Hepatic stellate cell (primary cell): ENCODE results near the gene OSM.

Source experiments
- DNase-seq: peaks from one replicate; pipeline ENCODE4 v3.0.0; 2011; ENCODE audit warnings: low spot score

Gene OSM

DNA sequence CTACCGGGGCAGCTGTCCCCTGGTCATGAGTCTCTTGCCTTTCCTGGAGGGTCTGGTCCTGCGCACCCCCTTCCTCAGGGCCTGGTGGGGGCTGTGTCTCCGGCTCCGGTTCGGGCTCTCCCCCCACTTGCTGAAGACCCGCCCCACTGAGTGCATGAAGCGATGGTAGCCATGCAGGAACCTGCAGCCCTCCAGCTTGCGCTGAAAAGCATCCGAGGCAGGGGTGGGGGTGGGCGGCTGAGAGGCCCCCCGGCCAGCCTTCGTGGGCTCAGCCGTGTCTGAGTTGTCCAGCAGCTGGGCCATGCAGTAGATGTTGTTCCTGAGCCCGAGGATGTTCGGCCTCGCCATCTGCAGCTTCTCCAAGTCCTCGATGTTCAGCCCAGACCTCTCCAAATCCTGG is 2.8 kb downstream of the OSM start:
- DNase-seq: no peak

- peak; percentile 77 for DNase-seq
These were observed 3.5 kb downstream of the OSM start for GRCh38 chr22:30262917-30263741.

DNA sequence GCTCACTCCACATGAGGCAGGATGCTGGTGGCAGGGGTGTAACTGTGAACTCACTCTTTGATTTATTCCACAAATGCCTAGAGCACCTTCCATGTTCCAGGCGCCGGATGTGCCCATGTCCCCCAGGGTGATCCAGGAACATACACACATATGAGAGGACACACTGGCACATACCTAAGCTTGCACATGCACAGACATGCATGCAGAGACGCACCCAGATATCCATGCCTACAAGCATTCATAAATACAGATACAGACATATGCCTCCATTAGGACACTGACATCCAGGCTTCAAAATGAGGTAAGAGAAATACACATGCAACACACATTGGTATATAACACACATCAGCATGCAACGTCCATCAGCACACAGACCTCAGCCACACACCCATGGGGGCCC is 4.5 kb downstream of the OSM start:
- DNase-seq: no peak

DNA sequence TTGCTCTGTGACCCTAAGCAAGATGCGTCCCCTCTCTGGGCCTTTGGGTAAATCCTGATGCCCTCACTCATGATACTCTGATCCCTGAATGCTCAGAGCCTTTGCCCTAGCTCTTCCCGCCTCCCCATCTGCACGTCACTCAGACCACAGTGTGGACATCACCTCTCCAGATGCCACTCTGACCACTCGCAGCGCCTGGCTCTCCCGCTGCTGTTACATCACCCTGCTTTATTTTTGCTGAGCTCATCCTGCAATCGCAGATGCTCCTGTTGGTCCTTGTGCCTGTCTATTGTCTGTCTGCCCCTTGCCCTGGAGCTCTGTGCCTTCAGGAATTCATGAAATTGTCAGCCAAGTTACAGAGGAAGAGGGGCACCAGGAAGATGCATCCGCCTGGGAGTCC is 5.5 kb downstream of the OSM start:
- no peak for DNase-seq

GRCh38 chr22:30260682-30261081 is 6.0 kb downstream of the OSM start:
- no peak for DNase-seq

DNA sequence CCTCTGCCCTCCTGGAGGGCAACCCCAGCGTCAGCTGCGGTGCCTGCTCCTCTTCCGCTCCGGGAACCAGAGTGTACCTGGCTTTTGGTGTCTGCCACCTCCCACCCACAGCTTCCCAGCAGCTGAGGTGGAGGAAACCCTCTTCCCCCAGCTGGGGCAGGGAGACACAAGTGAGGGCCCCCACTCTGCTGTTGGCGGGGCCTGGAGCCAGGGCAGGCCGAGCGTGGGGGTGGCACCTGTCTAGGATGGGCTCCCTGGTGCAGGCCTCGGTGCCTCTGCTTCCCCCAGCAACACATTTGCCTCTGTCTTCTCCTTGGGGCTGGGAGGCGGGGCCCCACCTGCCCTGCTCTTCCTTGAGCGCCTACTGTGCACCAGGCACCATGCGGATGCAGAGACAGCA is 6.4 kb downstream of the OSM start:
- DNase-seq: no peak

DNA sequence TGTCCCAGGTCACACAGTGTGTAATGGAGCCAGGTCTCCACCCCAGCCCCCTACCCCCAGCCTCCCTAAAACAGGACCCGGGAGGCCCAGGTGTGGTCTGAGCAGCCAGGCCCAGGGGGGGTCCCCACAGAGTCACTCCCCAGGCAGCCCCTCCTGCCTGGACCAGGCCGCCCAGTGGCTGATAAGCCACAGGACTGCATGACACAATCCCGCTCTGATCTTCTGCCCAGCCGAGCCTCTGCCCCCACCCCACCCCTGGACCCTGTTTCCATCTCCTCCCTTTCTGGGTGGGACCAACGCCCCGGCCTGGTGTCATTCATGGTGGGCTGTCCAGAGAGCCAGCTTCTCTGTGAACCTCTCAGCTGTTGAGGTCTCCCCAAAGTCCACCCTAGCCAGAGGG is 12.3 kb downstream of the OSM start:
- DNase-seq: no peak

DNA sequence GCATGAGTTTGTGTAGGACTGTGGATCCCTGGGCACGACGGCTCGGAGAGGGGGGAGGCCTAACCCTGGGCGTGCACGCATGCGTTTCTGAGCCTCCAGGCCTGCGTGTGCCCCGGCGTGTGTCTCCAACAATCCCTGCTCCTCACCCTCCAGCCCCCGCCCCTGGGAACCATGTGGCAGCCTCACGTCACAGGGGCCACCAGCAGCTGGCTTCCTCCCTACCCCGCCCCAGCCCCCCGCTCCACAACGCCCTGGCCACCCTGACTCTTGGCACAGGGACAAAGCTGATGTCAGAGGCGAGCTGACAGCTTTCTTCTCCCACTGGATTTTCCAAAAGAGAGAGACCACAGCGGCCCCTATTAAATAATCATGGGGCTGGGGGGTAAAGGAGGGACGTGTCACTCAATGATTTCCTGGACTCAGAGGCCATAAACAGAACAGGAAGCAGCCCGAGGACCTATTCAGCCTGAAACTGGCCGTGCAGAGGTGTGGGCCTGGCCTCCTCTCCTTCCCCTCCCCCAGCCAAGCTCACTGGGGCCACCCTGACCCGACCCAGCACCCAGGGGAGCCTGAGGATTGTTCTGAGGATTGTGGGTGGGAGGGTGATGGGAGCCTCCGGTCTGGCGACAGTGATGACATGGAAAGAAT is 13.3 kb downstream of the OSM start:
- DNase-seq: peak; percentile 92

DNA sequence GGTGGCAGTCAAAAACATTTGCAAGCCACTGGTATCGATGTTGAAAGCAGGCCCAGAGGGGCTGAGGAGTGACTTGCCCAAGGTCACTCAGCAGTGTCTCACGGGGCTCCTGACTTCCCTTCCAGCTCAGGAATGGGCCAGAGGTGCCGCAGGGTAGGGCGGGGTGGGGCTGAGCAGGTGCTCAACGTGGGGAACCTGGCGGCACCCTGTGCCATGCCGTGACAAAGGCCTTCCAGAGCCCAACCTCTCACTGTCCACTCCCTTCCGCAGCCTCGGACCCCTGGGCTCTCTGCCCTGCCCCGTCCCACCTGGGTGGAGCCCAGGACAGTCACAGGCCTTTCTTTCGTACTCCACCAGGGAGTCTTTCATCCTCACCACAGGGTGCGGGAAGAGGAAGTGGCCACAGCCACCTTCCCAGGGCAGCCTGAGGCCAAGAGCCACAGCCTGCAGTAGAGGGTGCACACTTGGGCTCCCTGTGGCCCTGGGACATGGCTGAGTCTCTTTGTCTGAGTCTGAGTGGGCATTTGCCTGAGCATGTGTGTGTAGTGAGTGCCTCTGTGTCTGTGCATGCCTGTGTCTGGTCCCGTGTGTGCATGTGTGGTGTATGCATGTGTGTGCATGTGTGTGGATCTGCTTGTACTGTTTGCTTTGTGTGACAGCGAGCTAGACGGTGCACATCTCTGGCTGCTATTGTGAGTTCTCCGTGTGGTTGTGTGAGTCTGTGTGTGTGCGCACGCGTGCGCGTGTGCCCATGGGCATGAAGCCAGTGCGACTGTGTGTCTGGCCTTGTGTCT is 14.0 kb downstream of the OSM start:
- no peak for DNase-seq

DNA sequence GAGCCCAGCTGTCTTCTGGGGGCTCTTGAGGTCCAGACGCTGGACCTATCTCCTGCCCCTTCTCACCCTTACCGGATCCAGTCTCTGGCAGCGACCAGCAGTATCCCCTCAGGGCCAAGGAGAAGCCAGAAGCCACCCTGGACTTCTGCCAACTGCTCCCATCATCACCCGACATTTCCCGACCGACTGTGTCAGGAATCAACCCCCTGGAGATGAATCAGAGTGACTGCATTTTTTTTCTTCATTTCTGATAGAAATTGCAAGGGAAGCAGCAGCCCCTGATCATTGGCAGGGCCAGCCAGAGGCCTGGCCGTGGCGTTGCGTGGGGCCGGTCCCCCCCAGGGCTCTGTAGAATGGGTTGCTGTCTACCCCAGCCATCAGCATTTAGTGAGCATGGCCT is 14.9 kb downstream of the OSM start:
- DNase-seq: peak; percentile 94

DNA sequence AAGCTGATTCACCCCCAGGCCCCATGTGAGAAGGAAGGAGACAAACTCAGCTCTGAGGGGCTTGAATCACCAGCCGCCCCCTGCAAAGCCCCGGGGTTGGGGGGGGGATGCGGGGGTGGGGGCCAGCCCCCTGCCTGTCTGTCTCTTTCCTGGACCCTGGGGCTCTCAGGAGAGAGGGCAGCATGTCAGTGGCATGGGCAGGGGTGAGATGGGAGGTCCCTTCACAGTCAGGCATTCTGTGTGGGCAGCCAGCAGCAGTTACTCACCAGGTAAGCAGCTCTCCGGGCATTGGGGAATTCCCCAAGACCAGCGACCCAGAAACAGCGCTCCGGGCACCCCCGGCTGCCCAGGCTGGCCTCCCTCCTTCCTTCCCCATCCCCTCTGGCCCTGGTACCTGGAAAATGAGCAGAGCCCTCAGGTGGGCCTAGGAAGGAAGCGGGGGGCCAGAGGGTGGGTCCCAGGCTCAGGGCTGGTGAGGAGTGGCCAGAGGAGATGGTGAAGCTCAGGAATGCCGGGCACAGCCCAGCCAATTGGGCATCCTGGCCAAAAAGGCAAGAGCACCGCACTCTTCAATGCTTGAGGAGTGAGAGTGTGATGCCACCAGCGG is 15.9 kb downstream of the OSM start:
- DNase-seq: peak; percentile 82

DNA sequence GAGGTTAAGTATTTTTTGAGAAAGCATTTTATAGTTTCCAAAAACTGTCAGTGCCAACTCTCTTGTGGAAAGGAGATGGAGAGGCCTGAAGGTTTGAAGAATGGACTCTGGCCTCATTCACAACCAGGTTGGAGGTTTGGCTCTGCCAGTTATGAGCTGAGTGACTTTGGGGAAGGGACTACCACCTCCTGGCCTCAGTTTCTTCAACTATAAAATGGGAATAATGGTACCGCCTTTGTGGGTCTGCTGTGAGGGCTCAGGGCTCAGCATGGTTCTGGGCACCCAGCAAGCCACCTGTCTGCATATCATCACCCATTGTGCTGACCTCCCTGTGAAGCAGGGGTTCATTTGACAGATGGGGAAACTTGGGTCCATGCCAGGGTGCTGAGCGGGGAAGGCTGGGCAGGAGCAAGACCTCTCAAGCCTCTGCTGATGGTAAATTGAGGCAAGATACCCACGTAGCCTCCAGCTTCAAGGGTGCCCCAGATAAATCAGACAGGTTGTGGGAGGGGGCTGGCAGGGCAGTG is 16.5 kb downstream of the OSM start:
- DNase-seq: no peak

DNA sequence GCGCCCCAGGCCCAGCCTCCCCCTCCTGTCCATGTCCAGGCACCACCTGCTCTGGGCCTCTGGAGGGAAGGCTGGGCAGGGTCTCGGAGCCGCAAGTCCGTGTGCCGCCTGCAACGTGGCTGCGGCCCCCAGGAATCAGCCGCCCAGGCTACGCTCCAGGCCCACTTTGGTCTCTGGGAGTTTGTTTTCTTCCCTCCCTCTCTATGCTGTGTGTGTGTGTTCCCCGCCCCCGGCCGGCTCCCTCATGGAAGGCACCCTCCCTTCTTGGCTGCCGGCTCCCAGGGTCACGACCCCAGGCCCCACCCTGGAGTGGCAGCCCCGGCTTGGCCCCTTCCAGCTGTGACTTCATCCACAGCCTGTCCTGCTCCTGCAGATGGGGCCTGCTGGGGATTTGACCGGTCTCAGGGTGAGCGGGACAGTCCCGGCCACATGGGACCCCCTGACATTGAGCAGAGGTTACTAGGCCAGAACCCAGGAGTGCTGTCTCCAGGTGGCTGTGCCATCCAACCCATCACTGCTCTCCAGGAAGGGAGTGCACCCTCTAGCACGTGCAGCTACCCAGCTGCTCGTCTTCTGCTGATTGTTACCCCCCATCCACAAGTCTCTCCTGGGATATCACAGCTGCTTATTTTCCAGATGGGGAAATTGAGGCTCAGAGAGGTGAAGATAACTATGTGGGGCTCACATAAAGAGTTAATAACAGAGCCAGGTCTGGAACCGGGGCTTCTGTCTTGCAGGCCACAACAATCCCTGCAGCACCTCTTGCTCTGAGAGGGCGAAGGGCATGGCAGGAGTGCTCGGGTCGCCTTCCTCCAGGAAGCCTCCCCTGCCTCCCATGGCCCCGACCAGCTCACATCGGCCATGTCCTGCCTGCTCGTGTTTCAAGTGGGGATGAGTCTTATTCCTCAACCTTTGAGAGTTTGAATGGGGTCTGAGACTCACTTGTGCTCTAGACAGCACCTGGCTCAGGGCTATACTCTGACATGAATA is 17.3 kb downstream of the OSM start:
- DNase-seq: no peak

- DNase-seq: no peak
These were observed 18.2 kb downstream of the OSM start for GRCh38 chr22:30248484-30248883.

GRCh38 chr22:30247974-30248373 is 18.7 kb downstream of the OSM start:
- DNase-seq: no peak

GRCh38 chr22:30247561-30247960 is 19.1 kb downstream of the OSM start:
- DNase-seq: no peak

DNA sequence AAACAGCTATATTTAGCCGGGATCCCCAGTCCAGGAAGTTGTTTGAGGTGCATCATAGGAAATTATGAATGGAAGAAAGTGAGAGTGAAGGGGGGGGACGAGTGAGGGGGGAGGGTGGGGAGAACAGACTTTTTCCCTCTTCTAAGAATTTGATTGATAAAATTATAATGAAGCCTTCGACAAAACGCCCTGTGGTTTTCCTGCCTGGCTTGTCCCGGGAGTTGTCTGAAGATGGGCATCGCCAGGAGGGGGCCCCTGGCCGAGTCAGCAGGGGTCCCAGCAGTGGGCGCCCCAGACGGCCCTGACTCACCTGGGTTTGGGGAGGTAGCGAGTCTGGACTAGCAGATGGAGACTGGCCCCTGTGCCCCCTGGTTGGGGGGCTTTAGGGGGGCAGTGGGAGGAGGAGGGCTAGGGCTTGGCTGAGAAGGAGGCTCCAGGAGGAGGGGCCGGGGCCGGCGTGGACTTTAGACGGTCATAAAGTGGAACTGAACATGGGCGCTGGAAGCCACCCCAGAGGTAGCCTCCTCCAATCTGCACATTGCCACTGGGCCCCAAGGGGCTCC is 19.8 kb downstream of the OSM start:
- DNase-seq: peak; percentile 92

DNA sequence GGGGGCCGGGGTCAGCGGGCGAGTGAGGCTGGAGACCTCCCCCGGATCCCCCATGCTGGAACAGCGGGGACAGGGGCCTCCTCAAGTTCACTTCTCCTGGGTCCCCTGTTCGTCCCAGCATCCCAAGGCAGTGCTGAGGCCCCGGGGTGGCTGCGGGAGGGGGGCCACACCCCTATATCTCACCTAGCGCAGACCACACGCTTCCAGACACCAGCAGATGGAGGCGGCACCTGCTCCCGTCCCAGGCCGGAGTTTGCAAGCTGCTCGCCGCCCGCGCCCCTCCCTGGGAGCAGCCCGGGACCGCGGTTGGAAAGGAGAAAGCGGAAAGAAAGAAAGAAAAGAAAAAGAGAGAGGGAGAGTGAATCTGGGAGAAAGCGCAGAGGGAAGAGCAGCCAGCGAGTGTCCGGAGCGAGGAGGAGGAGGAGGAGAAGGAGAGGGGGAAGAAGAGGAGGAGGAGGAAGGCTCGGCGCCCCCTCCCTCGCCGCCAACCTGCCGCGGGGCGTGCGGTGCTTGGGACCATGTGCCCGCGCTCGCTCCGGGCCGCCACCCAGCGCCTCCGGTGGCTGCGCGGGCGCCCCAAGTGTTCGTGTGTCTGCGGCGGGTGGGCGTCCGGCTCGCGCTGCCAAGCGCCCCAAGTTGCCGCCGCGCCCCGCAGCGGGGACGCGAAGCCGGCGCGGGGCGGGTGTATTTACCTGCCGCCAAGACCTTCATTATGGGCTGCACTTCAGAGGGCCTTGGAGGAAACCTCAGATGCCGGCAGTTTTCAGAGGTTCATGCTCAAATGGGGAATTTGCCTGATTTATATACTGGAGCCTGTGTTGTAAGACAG is 20.5 kb downstream of the OSM start, which contains the start of gene LIF:
TSS of gene LIF (minus strand) at position 775 of the 829 bp plus-strand sequence. CDS start at position 711, 64 bp downstream.
- DNase-seq: no peak

DNA sequence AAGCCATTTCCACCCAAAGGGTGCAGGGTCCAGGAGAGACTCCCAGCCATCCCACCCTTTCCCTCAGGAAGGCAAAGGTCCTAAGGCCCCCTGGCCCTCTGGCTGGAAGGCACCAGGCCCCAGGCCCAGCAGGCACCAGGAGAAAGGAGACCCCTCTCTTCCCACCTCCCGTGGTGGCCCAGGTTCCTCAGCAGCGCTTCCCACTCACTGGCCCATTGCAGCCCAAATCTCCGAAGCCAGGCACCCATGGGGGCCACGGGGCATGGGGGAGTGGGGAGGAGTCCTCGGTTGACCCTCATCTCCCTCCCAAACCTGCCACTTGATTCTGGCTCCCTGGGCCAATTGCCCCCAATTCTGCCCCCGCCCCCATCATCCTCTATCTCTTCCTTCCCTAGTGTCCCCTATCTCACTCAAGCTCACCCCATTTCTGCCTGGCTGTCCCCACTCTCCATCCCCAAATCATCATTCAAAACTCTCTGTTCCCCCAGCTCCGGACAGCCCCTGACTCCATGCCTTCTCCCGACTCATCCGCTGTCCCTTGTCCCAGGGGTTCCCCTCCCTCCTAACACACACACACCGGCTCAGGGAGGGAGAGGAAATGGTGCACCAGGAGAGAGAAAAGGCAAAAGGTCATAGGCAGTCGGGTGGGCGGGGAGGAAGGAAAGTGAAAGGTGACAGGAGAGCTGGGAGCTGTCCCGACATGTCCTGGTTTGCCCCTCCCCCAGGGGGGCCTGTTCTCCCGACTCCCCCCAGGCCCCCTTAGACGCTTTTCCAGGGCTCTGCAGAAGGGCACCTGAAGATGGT is 21.3 kb downstream of the OSM start:
- DNase-seq: no peak
